A549 (cell line): ENCODE data around the gene THBS1. TPM values are rescaled to one million over a fixed set of nuclear protein-coding genes. Genes with fewer than 3 reads are reported as not detected.

ENCODE experiments used
- ATAC-seq, 2 experiments: fragments of 200-7000 bp in 1 of 2; fragments of >200 bp in 1 of 2; cut with Nextera tagmentation in 1 of 2; cut with Tn5 transposase in 1 of 2; 3 replicates each; pipeline versions ENCODE4 v1.8.0 to v1.9.1; 2018 to 2020; ENCODE audit warnings: mild to moderate bottlenecking in 1 of 2, moderate library complexity in 1 of 2
- CTCF ChIA-PET: fragments of 300-600 bp; sonication (Branson Sonifier 250); formaldehyde crosslinking; extraction: SDS; loops from one replicate; lab custom pipeline; 2021; ENCODE audit warnings: antibody characterized with exemption, inconsistent platforms; lab: Yijun Ruan, JAX
- POLR2A ChIA-PET: fragments of 350-600 bp; formaldehyde crosslinking; extraction: SDS; loops from one replicate; lab custom pipeline; 2021; ENCODE audit warnings: antibody characterized with exemption, inconsistent platforms; lab: Yijun Ruan, JAX
- DNase-seq, 2 experiments: peaks; one replicate each; pipeline versions ENCODE4 v3.0.0 to v3.0.0-alpha.2; 2011 to 2016; ENCODE audit warnings: low read depth in 1 of 2, low spot score in 1 of 2
- FAIRE-seq: peaks from 2 replicates; lab custom pipeline; 2011; peaks lifted over from hg19 to GRCh38; lab: Jason Lieb, UNC
- H3K27ac ChIP-seq, 2 experiments: fragments of >200 bp; sonication (Bioruptor Twin); formaldehyde crosslinking; 3 replicates each; pipeline ENCODE4 v1.5.1; 2016 to 2017
- H3K4me1 ChIP-seq: fragments of >200 bp; sonication (Bioruptor Twin); formaldehyde crosslinking; 3 replicates; pipeline ENCODE4 v1.6.1; 2016
- H3K4me2 ChIP-seq: fragments of >200 bp; sonication (Bioruptor Twin); formaldehyde crosslinking; 3 replicates; pipeline ENCODE4 v1.6.1; 2016
- H3K4me3 ChIP-seq: fragments of >200 bp; sonication (Bioruptor Twin); formaldehyde crosslinking; 3 replicates; pipeline ENCODE4 v1.5.1; 2016
- H3K9me3 ChIP-seq: fragments of >200 bp; sonication (Bioruptor Twin); formaldehyde crosslinking; 3 replicates; pipeline ENCODE4 v1.6.1; 2016
- BHLHE40 ChIP-seq: IDR thresholded peaks from 2 replicates; pipeline ENCODE4 v1.6.1; 2012; ENCODE audit warnings: low read depth, low read length, inconsistent platforms
- EHF ChIP-seq: fragments of 250-450 bp; sonication (Bioruptor Pico); IDR thresholded peaks from 2 replicates; pipeline ENCODE4 v1.5.0; 2020; ENCODE audit warnings: mild to moderate bottlenecking
- GATA3 ChIP-seq: IDR thresholded peaks from 2 replicates; pipeline ENCODE4 v1.6.1; 2012; ENCODE audit warnings: borderline replicate concordance
- HEYL ChIP-seq: fragments of 250-450 bp; sonication (Bioruptor Pico); IDR thresholded peaks from 2 replicates; pipeline ENCODE4 v1.8.0; 2021; ENCODE audit warnings: mild to moderate bottlenecking, moderate library complexity
- JUN ChIP-seq, 2 experiments: fragments of >200 bp; sonication (Bioruptor Twin); formaldehyde crosslinking; IDR thresholded peaks; 2 replicates in 1 of 2; 3 replicates in 1 of 2; pipeline ENCODE4 v1.6.1; 2016 to 2017
- KDM1A ChIP-seq: fragments of 200-600 bp; sonication (generic); IDR thresholded peaks from 2 replicates; pipeline ENCODE4 v1.6.1; 2016; ENCODE audit warnings: low read depth, mild to moderate bottlenecking
- MAZ ChIP-seq: fragments of 150-350 bp; IDR thresholded peaks from 2 replicates; pipeline ENCODE4 v1.6.1; 2014; ENCODE audit warnings: antibody characterized with exemption, low read depth, low read length, borderline replicate concordance
- NPAS2 ChIP-seq: fragments of 250-450 bp; sonication (Bioruptor Pico); IDR thresholded peaks from 2 replicates; pipeline ENCODE4 v1.8.0; 2022; ENCODE audit warnings: mild to moderate bottlenecking, moderate library complexity, borderline replicate concordance
- POLR2A ChIP-seq: IDR thresholded peaks from 2 replicates; pipeline ENCODE4 v1.6.1; 2012; ENCODE audit warnings: mild to moderate bottlenecking, low read length
- POLR2AphosphoS2 ChIP-seq: conservative IDR thresholded peaks from 2 replicates; pipeline ENCODE4 v1.6.1; 2012; ENCODE audit warnings: low read length, improper control_type of control experiment, inconsistent platforms
- RAD21 ChIP-seq, 2 experiments: fragments of >200 bp in 1 of 2; sonication (Bioruptor Twin) in 1 of 2; formaldehyde crosslinking in 1 of 2; IDR thresholded peaks in 1 of 2; conservative IDR thresholded peaks in 1 of 2; 2 replicates in 1 of 2; 3 replicates in 1 of 2; pipeline ENCODE4 v1.6.1; 2012 to 2018; ENCODE audit warnings: inconsistent platforms in 1 of 2
- RCOR1 ChIP-seq: fragments of 150-350 bp; IDR thresholded peaks from 2 replicates; pipeline ENCODE4 v1.6.1; 2014; ENCODE audit warnings: antibody characterized with exemption, low read length, low read depth
- RFX5 ChIP-seq: fragments of 450-650 bp; IDR thresholded peaks from 2 replicates; pipeline ENCODE4 v1.7.1; 2014; ENCODE audit warnings: antibody characterized with exemption, mild to moderate bottlenecking, moderate library complexity
- RNF2 ChIP-seq: fragments of 200-600 bp; sonication (generic); IDR thresholded peaks from 2 replicates; pipeline ENCODE4 v1.6.1; 2016; ENCODE audit warnings: low read depth, mild to moderate bottlenecking, antibody characterized with exemption, moderate library complexity, borderline replicate concordance
- TP53 ChIP-seq: fragments of 250-450 bp; sonication (Bioruptor Pico); IDR thresholded peaks from 2 replicates; pipeline ENCODE4 v1.5.0; 2021; ENCODE audit warnings: mild to moderate bottlenecking, moderate library complexity
- ZC3H11A ChIP-seq: fragments of 450-650 bp; IDR thresholded peaks from 2 replicates; pipeline ENCODE4 v1.6.1; 2014; ENCODE audit warnings: antibody characterized with exemption, mild to moderate bottlenecking
- ZFP36 ChIP-seq: fragments of 450-650 bp; IDR thresholded peaks from 2 replicates; pipeline ENCODE4 v1.6.1; 2014; ENCODE audit warnings: borderline replicate concordance; ENCODE audit not compliant: partially characterized antibody
- ZSCAN20 ChIP-seq: fragments of 250-450 bp; sonication (Bioruptor Pico); IDR thresholded peaks from 2 replicates; pipeline ENCODE4 v1.8.0; 2022; ENCODE audit warnings: mild to moderate bottlenecking, moderate library complexity
- WGBS: methylation state at CpG from one replicate; pipeline ENCODE4 v1.1.6; 2017; ENCODE audit errors: missing lambda C conversion rate; 5-methylcytosine and 5-hydroxymethylcytosine counted together
- polyA plus RNA-seq, 4 experiments: library from polyadenylated mRNA; depleted of rRNA in 3 of 4; stranded (reverse); fragments of >200 nt; fragmentation: RNase III in 1 of 4; extraction: RNeasy Plus Mini Kit Qiagen cat#74134 plus additional on column Dnase treatment in 1 of 4; gene quantifications; 2 replicates in 3 of 4; 3 replicates in 1 of 4; pipeline ENCODE4 v1.2.3, GENCODE V29; 2011 to 2017
- TF ChIP-seq, protein P1 (sequence below): fragments of 150-350 bp; IDR thresholded peaks from 2 replicates; pipeline ENCODE4 v1.6.1; 2014; ENCODE audit warnings: low read depth, mild to moderate bottlenecking, low read length
- TF ChIP-seq, protein P2 (sequence below): IDR thresholded peaks from 2 replicates; pipeline ENCODE4 v1.6.1; 2012; ENCODE audit warnings: low read depth, borderline replicate concordance
- TF ChIP-seq, protein P3 (sequence below): IDR thresholded peaks from 2 replicates; pipeline ENCODE4 v1.6.1; 2012
- TF ChIP-seq, protein P4 (sequence below): fragments of 200-600 bp; sonication (generic); IDR thresholded peaks from 2 replicates; pipeline ENCODE4 v1.6.1; 2016; ENCODE audit warnings: antibody characterized with exemption, mild to moderate bottlenecking, moderate library complexity
- TF ChIP-seq, protein P5 (sequence below): IDR thresholded peaks from 2 replicates; pipeline ENCODE4 v1.6.1; 2012
- TF ChIP-seq, protein P6 (sequence below): fragments of >200 bp; sonication (Bioruptor Twin); formaldehyde crosslinking; IDR thresholded peaks from 2 replicates; pipeline ENCODE4 v1.6.1; 2016

THBS1 gene
- polyA plus RNA-seq, 2 of the 4 experiments (the other 2 are of a cell fraction): 46.8 to 54.9 TPM

DNA sequence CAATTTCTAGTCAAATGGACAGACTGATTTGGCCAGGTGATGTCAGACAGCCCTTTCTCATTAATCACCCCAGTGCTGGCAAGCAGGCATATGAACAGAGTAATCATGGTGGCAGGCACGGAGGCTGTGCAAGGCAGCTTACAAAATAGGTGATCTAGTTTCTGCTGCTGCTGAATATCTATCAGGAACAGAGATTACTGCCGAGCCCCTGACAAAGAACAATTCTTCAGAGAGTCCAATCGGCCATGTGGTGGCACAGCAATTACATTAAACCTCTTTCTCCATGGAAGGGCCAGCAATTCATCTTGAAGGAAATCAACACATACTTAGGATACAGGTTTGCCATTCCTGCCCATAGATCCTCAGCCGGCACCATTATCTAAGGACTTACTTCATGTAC is 32.3 kb upstream of the THBS1 start:
- FAIRE-seq (no peak), ATAC-seq (no peak)
- TF ChIP-seq BHLHE40 (no peak), POLR2AphosphoS2 (no peak), JUN (IDR thresholded peaks at IDR 0.05) (no peak), ZSCAN20 (no peak), RFX5 (no peak), RNF2 (no peak), EHF (CRISPR knock-in tag) (no peak), ZC3H11A (no peak), TP53 (CRISPR knock-in tag) (no peak), GATA3 (no peak)
- TF ChIP-seq, protein P1, sequence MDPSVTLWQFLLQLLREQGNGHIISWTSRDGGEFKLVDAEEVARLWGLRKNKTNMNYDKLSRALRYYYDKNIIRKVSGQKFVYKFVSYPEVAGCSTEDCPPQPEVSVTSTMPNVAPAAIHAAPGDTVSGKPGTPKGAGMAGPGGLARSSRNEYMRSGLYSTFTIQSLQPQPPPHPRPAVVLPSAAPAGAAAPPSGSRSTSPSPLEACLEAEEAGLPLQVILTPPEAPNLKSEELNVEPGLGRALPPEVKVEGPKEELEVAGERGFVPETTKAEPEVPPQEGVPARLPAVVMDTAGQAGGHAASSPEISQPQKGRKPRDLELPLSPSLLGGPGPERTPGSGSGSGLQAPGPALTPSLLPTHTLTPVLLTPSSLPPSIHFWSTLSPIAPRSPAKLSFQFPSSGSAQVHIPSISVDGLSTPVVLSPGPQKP: no peak
- TF ChIP-seq, all 56 proteins: peak for 0
- Histone ChIP-seq H3K4me2 (no peak overlapping the region), H3K4me1 (no peaks in the 10 kb centered on the region), H3K4me3 (no peak overlapping the region), H3K9me3 (peaks cover 5% of the 10 kb centered on the region; the same call in 1 of the 3 replicates), H3K27ac (no peak overlapping the region)
- ChIA-PET POLR2A (no interaction called here), CTCF (interaction anchor here (1.1 kb wide), 1 partner anchor 31 kb away, joined by 4 read pairs; no protein-coding TSS in a partner anchor)
- DNase-seq: no peak
- 50% methylated on average over 4 of the region's 4 CpGs for WGBS

DNA sequence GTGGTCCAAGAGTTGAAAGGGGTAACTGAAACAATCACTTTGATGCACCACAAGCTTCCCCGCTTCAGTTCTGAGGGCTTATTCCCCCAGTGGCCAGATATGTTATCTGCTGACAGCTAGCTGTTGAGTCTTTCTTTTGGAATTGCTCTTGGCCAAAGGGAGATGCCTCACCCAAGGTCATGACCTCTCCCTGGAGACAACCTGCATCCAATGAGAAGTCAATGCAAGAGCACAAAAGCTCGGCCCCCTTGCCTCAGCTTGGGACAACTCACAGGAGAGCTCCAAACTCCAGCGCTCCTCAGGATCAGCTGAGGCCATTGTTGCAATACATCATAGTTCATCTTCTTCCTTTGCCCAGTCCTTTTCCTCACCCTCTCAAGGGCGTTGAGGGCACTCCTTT is 31.0 kb upstream of the THBS1 start:
- Histone ChIP-seq H3K9me3 (peaks cover 4% of the 10 kb centered on the region; the same call in 1 of the 3 replicates), H3K4me2 (no peak overlapping the region), H3K4me3 (no peak overlapping the region), H3K27ac (no peak overlapping the region), H3K4me1 (no peaks in the 10 kb centered on the region)
- no peak for DNase-seq
- 36% methylated on average over 4 of the region's 4 CpGs for WGBS
- no peak for FAIRE-seq
- POLR2A ChIA-PET: no interaction called here
- CTCF ChIA-PET: interaction anchor here (1.3 kb wide), 1 partner anchor 17 kb away, joined by 3 read pairs; no protein-coding TSS in a partner anchor
- no peak for ATAC-seq
- TF ChIP-seq EHF (CRISPR knock-in tag) (no peak), NPAS2 (CRISPR knock-in tag) (no peak), MAZ (no peak), POLR2A (no peak), RAD21 (conservative IDR thresholded peaks at IDR 0.05 in 1 of 2, IDR thresholded peaks at IDR 0.05 in 1 of 2) (no peak)
- TF ChIP-seq, all 56 proteins: peak for 0

DNA sequence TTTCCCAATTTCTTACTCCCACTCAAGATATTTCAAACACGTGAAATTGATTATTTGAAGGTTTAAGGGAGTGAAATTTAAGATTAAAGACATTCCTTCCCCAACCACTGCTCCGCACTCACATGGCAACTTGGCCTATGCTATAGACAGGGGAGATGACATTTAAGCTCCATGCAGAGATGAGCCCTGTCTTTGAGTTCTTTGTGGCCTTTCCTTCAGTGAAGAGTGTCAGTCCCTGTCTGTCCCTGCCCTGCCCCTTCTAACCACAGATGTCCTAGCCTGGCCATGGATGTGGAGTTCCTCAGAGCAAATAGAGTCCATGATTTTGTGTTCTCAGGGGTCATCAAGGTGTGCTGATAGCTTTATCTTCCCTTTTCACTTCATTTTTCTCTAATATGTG is 29.4 kb upstream of the THBS1 start:
- CTCF ChIA-PET: no interaction called here
- TF ChIP-seq RCOR1: no peak
- TF ChIP-seq, protein P2, sequence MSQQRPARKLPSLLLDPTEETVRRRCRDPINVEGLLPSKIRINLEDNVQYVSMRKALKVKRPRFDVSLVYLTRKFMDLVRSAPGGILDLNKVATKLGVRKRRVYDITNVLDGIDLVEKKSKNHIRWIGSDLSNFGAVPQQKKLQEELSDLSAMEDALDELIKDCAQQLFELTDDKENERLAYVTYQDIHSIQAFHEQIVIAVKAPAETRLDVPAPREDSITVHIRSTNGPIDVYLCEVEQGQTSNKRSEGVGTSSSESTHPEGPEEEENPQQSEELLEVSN: no peak
- no peak for TF ChIP-seq RFX5
- no peak for TF ChIP-seq HEYL (CRISPR knock-in tag)
- TF ChIP-seq, protein P3, sequence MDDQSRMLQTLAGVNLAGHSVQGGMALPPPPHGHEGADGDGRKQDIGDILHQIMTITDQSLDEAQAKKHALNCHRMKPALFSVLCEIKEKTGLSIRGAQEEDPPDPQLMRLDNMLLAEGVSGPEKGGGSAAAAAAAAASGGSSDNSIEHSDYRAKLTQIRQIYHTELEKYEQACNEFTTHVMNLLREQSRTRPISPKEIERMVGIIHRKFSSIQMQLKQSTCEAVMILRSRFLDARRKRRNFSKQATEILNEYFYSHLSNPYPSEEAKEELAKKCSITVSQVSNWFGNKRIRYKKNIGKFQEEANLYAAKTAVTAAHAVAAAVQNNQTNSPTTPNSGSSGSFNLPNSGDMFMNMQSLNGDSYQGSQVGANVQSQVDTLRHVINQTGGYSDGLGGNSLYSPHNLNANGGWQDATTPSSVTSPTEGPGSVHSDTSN: no peak
- TF ChIP-seq, protein P4, sequence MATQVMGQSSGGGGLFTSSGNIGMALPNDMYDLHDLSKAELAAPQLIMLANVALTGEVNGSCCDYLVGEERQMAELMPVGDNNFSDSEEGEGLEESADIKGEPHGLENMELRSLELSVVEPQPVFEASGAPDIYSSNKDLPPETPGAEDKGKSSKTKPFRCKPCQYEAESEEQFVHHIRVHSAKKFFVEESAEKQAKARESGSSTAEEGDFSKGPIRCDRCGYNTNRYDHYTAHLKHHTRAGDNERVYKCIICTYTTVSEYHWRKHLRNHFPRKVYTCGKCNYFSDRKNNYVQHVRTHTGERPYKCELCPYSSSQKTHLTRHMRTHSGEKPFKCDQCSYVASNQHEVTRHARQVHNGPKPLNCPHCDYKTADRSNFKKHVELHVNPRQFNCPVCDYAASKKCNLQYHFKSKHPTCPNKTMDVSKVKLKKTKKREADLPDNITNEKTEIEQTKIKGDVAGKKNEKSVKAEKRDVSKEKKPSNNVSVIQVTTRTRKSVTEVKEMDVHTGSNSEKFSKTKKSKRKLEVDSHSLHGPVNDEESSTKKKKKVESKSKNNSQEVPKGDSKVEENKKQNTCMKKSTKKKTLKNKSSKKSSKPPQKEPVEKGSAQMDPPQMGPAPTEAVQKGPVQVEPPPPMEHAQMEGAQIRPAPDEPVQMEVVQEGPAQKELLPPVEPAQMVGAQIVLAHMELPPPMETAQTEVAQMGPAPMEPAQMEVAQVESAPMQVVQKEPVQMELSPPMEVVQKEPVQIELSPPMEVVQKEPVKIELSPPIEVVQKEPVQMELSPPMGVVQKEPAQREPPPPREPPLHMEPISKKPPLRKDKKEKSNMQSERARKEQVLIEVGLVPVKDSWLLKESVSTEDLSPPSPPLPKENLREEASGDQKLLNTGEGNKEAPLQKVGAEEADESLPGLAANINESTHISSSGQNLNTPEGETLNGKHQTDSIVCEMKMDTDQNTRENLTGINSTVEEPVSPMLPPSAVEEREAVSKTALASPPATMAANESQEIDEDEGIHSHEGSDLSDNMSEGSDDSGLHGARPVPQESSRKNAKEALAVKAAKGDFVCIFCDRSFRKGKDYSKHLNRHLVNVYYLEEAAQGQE: no peak
- TF ChIP-seq, protein P5, sequence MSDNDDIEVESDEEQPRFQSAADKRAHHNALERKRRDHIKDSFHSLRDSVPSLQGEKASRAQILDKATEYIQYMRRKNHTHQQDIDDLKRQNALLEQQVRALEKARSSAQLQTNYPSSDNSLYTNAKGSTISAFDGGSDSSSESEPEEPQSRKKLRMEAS: no peak
- no peak for TF ChIP-seq ZFP36
- TF ChIP-seq, protein P6, sequence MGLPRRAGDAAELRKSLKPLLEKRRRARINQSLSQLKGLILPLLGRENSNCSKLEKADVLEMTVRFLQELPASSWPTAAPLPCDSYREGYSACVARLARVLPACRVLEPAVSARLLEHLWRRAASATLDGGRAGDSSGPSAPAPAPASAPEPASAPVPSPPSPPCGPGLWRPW: no peak
- no peak for TF ChIP-seq KDM1A
- ATAC-seq (no peak), FAIRE-seq (no peak), DNase-seq (no peak)
- H3K9me3 ChIP-seq: no peaks in the 10 kb centered on the region
- H3K4me2 ChIP-seq: no peak overlapping the region
- no peaks in the 10 kb centered on the region for H3K4me1 ChIP-seq
- POLR2A ChIA-PET: no interaction called here
- no peak overlapping the region for H3K4me3 ChIP-seq
- H3K27ac ChIP-seq: no peak overlapping the region
- WGBS: 64% methylated on average over 2 of the region's 2 CpGs
